Pulmonary artery endothelial cell (primary cell): Measurements from ENCODE around the gene CHIC2. TPM values are rescaled to one million over a fixed set of nuclear protein-coding genes. Genes with fewer than 3 reads are reported as not detected.
"Not testable (repeated sequence)": the region's sequence is repeated elsewhere in the genome, so short reads cannot be mapped to it uniquely, and the experiment has no call there.

Experiments used
- DNase-seq: peaks from one replicate; pipeline ENCODE4 v3.0.0-alpha.2; 2011; ENCODE audit warnings: low read depth, low spot score
- total RNA-seq: library from RNA; depleted of rRNA; stranded (reverse); fragments of >200 nt; gene quantifications from 2 replicates; pipeline ENCODE4 v1.2.3, GENCODE V29; 2014

Gene CHIC2
- total RNA-seq, 1 donor from 2014 or later: 78.0 TPM

DNA sequence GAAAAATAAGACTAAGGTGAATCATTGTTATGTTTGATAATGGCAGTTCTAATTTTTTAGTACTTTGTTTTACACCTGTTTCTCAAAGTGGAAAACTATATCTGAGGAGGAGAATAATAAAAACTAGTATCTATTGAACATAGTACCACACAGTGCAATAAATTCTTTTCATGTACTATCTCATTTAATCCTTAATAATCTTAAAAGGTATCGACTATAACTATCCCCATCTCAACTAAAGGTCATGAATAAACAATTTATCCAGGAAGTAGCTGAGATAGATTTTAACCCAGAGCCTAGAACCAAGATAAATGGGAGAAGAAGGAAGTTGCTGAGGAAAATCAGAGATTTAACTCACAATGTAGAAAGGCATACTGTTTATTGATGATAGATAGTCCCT is 2.5 kb downstream of the CHIC2 start:
- no peak for DNase-seq

GRCh38 chr4:54061067-54061466 is 3.3 kb downstream of the CHIC2 start:
- no peak for DNase-seq

GRCh38 chr4:54060116-54060515 is 4.3 kb downstream of the CHIC2 start:
- DNase-seq: no peak

- DNase-seq: no peak
These were observed 6.2 kb downstream of the CHIC2 start for GRCh38 chr4:54058171-54058570.

DNA sequence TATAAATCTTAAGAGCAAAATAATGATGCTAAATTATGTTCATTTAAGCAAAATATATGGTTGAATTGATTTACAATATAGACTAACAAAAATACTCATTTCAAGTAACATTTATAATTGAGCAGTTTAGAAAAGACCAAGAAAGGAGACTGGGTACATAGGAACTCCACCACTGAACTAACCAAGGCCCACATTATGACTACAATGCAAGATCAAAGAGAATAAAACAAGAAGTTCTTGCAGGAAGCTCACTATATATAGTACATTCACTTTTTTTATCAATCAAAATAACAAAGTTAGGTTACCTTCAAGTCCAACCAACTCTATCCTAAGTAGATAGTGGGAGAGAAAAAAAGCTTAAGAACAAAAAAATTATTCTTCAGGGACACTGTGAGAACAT is 8.0 kb downstream of the CHIC2 start:
- DNase-seq: no peak

DNA sequence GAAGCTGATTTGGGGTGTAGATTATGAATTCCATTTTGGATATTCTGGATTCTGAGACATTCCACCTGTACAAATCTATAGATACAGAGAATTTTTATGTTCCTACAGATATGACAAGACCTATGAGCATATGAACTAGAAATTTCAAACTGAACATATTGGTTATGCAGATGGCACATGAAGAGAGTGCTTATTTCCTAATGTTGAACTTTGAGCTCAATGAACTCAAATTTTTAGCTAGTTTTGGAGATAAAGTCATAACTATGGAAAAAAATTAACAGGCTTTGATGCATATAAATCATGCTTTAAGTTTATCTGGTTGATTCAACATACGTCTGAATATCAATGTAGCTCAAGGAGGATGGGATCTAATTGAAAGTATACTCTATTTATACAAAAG is 8.9 kb downstream of the CHIC2 start:
- no peak for DNase-seq

DNA sequence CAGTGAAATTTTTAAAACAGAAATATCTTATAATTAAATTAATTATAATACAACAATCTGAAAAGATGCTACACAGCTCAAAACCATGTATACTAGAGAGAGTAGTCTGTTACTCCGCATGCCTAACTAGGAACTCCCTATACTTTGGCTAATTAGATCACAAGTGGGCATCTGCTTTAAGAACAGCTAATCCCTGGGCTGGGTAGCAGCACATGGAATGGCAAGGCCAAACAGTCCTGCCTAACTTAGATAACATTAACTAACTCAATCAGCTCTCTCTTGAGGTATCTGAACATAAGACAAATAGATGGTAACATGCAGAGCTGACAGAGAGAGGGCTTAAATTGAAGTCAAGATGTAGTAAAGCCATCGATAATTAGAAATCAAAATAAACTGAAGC is 9.9 kb downstream of the CHIC2 start:
- no peak for DNase-seq

DNA sequence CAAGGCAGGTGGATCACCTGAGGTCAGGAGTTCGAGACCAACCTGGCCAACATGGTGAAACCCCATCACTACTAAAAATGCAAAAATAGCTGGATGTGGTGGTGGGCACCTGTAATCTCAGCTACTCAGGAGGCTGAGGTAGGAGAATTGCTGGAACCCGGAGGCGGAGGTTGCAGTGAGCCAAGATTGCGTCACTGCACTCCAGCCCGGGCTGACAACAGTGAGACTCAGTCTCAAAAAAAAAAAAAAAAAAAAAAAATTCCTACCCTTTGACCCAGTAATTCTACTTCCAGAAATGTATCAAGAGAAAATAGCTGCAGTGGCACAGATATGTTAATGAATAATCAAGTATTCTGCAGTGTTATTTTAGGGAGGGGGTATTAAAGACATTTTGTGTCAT is 11.1 kb downstream of the CHIC2 start:
- not testable (repeated sequence) for DNase-seq

DNA sequence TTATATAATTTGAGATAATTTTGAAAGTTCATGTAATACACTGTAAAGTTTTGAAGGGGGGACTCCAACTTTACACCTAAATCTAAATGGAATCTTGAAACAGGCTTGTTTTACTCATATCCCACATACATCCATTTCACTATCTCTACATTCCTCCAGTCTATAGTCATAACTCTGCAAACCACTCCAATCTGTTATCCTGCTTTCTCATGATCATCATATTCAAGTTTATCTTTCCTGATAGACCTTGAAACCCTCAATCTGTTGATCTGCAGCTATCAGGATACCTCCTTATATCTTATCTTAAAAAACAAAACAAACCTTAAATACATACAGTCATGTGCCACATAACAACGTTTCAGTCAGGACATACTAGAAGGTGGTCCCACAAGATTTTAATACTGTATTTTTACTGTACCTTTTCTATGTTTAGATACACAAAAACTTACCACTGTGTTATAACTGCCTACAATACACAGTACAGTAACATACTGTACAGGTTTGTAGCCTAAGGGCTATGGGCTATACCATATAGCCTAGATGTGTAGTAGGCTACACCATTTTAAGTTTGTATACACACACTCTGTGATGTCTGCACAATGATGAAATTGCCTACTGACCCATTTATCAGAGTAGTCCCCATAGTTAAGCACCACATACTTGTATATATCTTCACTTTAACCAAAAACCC is 14.0 kb downstream of the CHIC2 start:
- DNase-seq: no peak

GRCh38 chr4:54043630-54044029 is 20.8 kb downstream of the CHIC2 start:
- DNase-seq: not testable (repeated sequence)

DNA sequence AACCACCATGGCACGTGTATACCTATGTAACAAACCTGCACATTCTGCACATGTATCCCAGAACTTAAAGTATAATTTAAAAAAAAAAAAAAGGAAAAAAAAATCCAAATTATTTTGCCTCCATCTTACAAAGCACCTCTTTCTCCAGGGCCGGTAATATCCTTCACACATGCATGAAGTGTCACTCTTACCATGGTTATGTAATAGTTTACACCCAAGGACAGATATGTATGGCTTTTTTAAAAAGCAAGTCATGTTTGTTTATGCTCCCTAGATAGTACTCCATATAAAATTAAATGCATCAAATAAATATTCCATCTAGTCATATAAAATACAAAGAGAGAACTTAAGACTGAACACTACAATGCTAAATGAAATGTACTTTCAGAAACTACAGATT is 22.5 kb downstream of the CHIC2 start:
- DNase-seq: no peak

GRCh38 chr4:54041100-54041499 is 23.3 kb downstream of the CHIC2 start:
- DNase-seq: no peak

GRCh38 chr4:54038056-54038455 is 26.3 kb downstream of the CHIC2 start:
- DNase-seq: no peak

DNA sequence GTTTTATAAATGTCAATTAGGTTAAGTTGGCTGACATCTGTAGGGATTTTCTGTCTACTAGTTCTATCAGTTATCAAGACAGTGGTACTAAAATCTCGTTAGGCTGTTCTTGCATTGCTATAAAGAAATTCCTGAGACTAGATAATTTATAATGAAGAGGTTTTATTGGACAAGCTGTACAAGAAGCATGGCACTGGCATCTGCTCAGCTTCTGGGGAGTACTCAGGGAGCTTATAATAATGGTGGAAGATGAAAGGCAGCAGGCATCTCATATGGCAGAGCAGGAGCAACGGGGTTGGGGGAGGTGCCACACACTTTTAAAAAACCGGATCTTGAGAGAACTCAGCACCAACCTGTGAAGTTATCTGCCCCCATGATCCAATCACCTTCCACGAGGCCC is 28.2 kb downstream of the CHIC2 start:
- DNase-seq: no peak

GRCh38 chr4:54032558-54033135 is 31.8 kb downstream of the CHIC2 start:
- DNase-seq: no peak

DNA sequence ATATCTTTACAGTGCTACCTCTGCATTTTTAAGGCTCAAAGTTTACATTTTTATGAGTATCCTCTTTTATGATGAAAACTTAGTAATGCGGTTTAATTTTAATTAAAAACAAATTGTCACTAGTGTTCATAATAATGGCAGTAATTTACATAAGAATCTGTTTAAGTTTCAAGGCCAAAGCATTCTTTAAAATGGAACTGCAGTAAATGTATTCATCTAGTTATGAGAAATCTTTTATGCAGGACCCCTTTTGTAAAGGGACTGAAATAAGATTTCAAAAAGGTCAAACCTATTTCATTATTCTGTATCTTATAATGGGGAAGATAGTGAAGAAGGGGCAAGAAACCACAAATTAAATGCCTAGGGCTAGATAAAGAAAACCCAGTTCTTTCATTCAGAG is 37.1 kb downstream of the CHIC2 start:
- DNase-seq: no peak

DNA sequence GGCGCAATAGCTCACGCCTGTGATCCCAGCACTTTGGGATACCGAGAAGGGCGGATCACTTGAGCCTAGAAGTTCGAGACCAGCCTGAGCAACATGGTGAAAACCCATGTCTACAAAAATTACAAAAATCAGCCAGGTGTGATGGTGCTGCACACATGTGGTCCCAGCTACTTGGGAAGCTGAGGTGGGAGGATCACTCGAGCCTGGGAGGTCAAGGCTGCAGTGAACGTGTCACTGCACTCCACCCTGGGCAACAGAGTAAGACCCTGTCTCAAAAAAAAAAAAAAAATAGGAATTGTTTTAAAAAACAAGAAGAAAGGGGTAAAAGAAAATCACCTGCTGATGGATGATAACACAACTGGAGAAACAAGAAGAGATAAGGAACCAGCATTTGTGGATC is 38.8 kb downstream of the CHIC2 start:
- DNase-seq: no peak

DNA sequence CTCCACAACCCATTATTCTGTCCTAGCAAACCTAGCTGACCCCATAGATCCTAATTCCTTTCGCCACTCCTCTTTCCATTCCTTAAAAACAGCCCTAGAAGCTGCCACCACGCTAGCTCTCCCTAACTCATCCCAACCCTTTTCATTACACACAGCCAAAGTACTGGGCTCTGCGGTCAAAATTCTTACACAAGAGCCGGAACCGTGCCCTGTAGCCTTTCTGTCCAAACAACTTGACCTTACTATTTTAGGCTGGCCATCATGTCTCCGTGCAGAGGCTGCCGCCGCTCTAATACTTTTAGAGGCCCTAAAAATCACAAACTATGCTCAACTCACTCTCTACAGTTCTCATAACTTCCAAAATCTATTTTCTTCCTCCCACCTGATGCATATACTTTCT is 41.4 kb downstream of the CHIC2 start:
- not testable (repeated sequence) for DNase-seq

DNA sequence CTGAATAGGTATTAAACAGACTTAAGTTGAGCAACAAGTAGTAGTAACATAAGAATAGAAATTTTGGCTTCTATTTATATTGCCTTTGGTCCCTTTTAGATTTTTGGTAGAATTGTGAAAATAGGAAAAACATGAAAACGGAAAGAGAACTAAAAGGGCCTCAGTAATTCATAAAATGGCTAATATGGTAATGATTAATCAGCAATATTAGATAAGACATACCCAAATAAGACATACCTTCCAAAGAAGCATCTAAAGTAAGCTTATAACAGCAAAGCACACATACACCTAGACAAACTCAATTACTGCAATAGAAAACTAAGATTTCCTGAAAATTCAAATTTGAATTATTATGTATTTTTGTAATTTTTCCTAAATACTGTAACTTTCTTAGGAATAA is 46.4 kb downstream of the CHIC2 start:
- DNase-seq: no peak

- DNase-seq: no peak
These were observed 47.1 kb downstream of the CHIC2 start for GRCh38 chr4:54017308-54017707.

GRCh38 chr4:54016504-54016903 is 47.9 kb downstream of the CHIC2 start:
- no peak for DNase-seq

DNA sequence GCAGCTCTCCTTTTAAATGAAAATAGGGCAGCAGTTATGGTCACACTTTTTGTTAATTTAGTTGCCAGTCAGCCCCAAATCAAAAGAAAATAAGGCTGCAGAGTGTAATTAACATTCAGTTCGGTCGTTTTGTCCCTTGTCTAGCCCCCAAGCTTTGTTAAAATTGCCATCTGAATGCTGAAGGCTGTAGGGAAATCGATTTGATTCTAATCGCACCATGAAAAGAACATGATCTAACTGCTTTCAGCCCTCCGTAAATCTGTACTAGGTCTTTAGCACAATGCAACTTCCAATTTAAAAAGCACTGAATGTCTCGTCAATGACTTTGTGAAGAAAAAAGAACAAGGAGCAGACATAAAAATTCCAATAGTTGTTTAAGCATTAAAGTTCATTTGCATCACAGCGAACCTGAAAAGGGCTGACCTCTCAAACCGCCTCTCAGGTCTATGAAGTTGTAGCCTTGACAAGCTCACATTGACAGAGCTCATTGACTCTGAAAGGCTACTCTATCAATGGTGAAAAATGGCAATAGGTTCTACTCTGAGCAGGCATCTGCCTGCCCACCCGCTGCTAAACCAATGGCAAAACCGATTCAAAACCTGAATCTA is 48.9 kb downstream of the CHIC2 start:
- DNase-seq: no peak

GRCh38 chr4:54014666-54015160 is 49.7 kb downstream of the CHIC2 start:
- no peak for DNase-seq
